Esophagus squamous epithelium (tissue), 5 donors: Measurements from ENCODE around the gene CRHR1. TPM values are rescaled to one million over a fixed set of nuclear protein-coding genes. Genes with fewer than 3 reads are reported as not detected.
"Not testable (repeated sequence)": the region's sequence is repeated elsewhere in the genome, so short reads cannot be mapped to it uniquely, and the experiment has no call there.

Source experiments
- DNase-seq: peaks from one replicate; lab custom pipeline; 2025; lab: John Stamatoyannopoulos, UW
- H3K27ac ChIP-seq, 4 donors: fragments of 200-600 bp; sonication (generic); one replicate each; pipeline ENCODE4 v1.5.1; 2016 to 2019; ENCODE audit warnings: mild to moderate bottlenecking in 1 of 4
- H3K27me3 ChIP-seq, 4 donors: fragments of 200-600 bp; sonication (generic); 1 replicate in 3 of 4; 2 replicates in 1 of 4; pipeline versions ENCODE4 v1.5.1 to v1.6.0; 2017 to 2021; ENCODE audit warnings: antibody characterized with exemption in 1 of 4
- H3K36me3 ChIP-seq, 3 donors: fragments of 200-600 bp; sonication (generic); one replicate each; pipeline ENCODE4 v1.5.1; 2016 to 2019
- H3K4me1 ChIP-seq, 3 donors: fragments of 200-600 bp; sonication (generic); one replicate each; pipeline ENCODE4 v1.5.1; 2017 to 2019
- H3K4me3 ChIP-seq, 4 donors: fragments of 200-600 bp; sonication (generic); 1 replicate in 3 of 4; 2 replicates in 1 of 4; pipeline ENCODE4 v1.5.1; 2016 to 2019; ENCODE audit warnings: mild to moderate bottlenecking in 2 of 4, moderate library complexity in 1 of 4
- H3K9me3 ChIP-seq, 3 donors: fragments of 200-600 bp; sonication (generic); one replicate each; pipeline ENCODE4 v1.5.1; 2016 to 2019
- CTCF ChIP-seq, 6 experiments: fragments of 450-650 bp in 4 of 6; fragments of 200-600 bp in 2 of 6; sonication (generic) in 2 of 6; IDR thresholded peaks; one replicate each; pipeline ENCODE4 v1.5.1; 2016 to 2019; ENCODE audit warnings: antibody characterized with exemption in 6 of 6, mild to moderate bottlenecking in 4 of 6, moderate library complexity in 4 of 6
- POLR2A ChIP-seq, 4 donors: fragments of 450-650 bp; IDR thresholded peaks; one replicate each; pipeline ENCODE4 v1.6.1; 2017; ENCODE audit warnings: antibody characterized with exemption in 4 of 4, mild to moderate bottlenecking in 4 of 4, moderate library complexity in 3 of 4
- WGBS, 2 donors: methylation state at CpG; one replicate each; pipeline ENCODE4 v1.1.5; 2018; 5-methylcytosine and 5-hydroxymethylcytosine counted together
- intact Hi-C: fragments of 100-400 bp; cut with DNase I; formaldehyde crosslinking; loops from one replicate; pipeline ENCODE4 v1.15.0; 2022
- total RNA-seq, 4 donors: library from RNA; depleted of rRNA; stranded (reverse); fragments of >200 nt; gene quantifications; one replicate each; pipeline ENCODE4 v1.1.0, GENCODE V29; 2016
- donor health status: DM: yes; HTN: yes; CAD: no.

CRHR1 gene
- total RNA-seq, 4 donors from 2014 or later: not detected

- H3K27me3 ChIP-seq: peaks cover 0 to 69% (median 2%) of the 10 kb centered on the region in 4 donors
- WGBS, 2 donors: 91 to 100% methylated on average over 1 of the region's 1 CpG
- H3K4me1 ChIP-seq: no peaks in the 10 kb centered on the region
- H3K27ac ChIP-seq: no peak overlapping the region
- H3K9me3 ChIP-seq: no peaks in the 10 kb centered on the region
- H3K36me3 ChIP-seq: no peaks in the 10 kb centered on the region
- intact Hi-C loops: no loop called here
- TF ChIP-seq POLR2A (IDR thresholded peaks at IDR 0.05): no peak
- no peak for TF ChIP-seq CTCF (IDR thresholded peaks at IDR 0.05)
- H3K4me3 ChIP-seq: no peak overlapping the region
- DNase-seq: no peak
These were observed 41.9 kb upstream of the CRHR1 start for GRCh38 chr17:45742251-45742650.

- Histone ChIP-seq H3K27ac (no peak overlapping the region), H3K4me3 (no peak overlapping the region), H3K36me3 (no peaks in the 10 kb centered on the region), H3K9me3 (no peaks in the 10 kb centered on the region), H3K27me3 (peaks cover 0 to 73% (median 2%) of the 10 kb centered on the region in 4 donors), H3K4me1 (no peaks in the 10 kb centered on the region)
- DNase-seq: no peak
- WGBS, 2 donors: 61% methylated on average over 4 of the region's 4 CpGs; no CpG with 5 or more reads in 1 of the 2 donors
- TF ChIP-seq CTCF (IDR thresholded peaks at IDR 0.05): no peak
- no peak for TF ChIP-seq POLR2A (IDR thresholded peaks at IDR 0.05)
- intact Hi-C loops: no loop called here
These were observed 40.3 kb upstream of the CRHR1 start for GRCh38 chr17:45743626-45744326.

GRCh38 chr17:45744826-45745225 is 39.3 kb upstream of the CRHR1 start:
- H3K36me3 ChIP-seq, H3K4me3 ChIP-seq, H3K9me3 ChIP-seq, intact Hi-C loops, H3K27ac ChIP-seq, H3K4me1 ChIP-seq, DNase-seq: not testable (repeated sequence)
- H3K27me3 ChIP-seq: peaks cover 0 to 80% (median 2%) of the 10 kb centered on the region in 4 donors
- WGBS, 2 donors: 66 to 84% methylated on average over 3 to 4 of the region's 4 CpGs

GRCh38 chr17:45745601-45746494 is 38.3 kb upstream of the CRHR1 start:
- Histone ChIP-seq H3K27ac (no peak overlapping the region), H3K36me3 (no peaks in the 10 kb centered on the region), H3K4me1 (no peaks in the 10 kb centered on the region), H3K9me3 (no peaks in the 10 kb centered on the region), H3K27me3 (peaks cover 0 to 87% (median 2%) of the 10 kb centered on the region in 4 donors), H3K4me3 (no peak overlapping the region)
- intact Hi-C loops: no loop called here
- no peak for DNase-seq
- no peak for TF ChIP-seq POLR2A (IDR thresholded peaks at IDR 0.05)
- no peak for TF ChIP-seq CTCF (IDR thresholded peaks at IDR 0.05)
- WGBS, 2 donors: 39 to 45% methylated on average over 4 to 10 of the region's 11 CpGs

- no peaks in the 10 kb centered on the region for H3K9me3 ChIP-seq
- TF ChIP-seq POLR2A (IDR thresholded peaks at IDR 0.05) (no peak), CTCF (IDR thresholded peaks at IDR 0.05) (no peak)
- H3K4me3 ChIP-seq: no peak overlapping the region
- H3K27ac ChIP-seq: no peak overlapping the region
- 76% methylated on average over 2 of the region's 6 CpGs; no CpG with 5 or more reads in 1 of the 2 donors for WGBS, 2 donors
- H3K27me3 ChIP-seq: peaks cover 0 to 95% (median 2%) of the 10 kb centered on the region in 4 donors
- H3K4me1 ChIP-seq: no peaks in the 10 kb centered on the region
- DNase-seq: no peak
- no peaks in the 10 kb centered on the region for H3K36me3 ChIP-seq
- intact Hi-C loops: no loop called here
These were observed 36.2 kb upstream of the CRHR1 start for GRCh38 chr17:45747911-45748310.
